HCT116 (cell line): ENCODE data around the gene TEX261. TPM values are rescaled to one million over a fixed set of nuclear protein-coding genes. Genes with fewer than 3 reads are reported as not detected.
"Not testable (repeated sequence)": the region's sequence is repeated elsewhere in the genome, so short reads cannot be mapped to it uniquely, and the experiment has no call there.

Experiments
- ATAC-seq: fragments of 200-7000 bp; cut with Tn5 transposase; 2 replicates; pipeline ENCODE4 v1.9.1; 2020; ENCODE audit warnings: mild to moderate bottlenecking, moderate library complexity
- BruUV-seq: library from RNA; stranded (reverse); fragments of 400-500 nt; replicated peaks from 2 replicates; lab custom pipeline; 2021; lab: Mats Ljungman, UMichigan
- CTCF ChIA-PET: fragments of 300-600 bp; sonication (Branson Sonifier 250); formaldehyde crosslinking; loops from one replicate; lab custom pipeline; 2021; ENCODE audit warnings: antibody characterized with exemption; lab: Charles Lee
- POLR2A ChIA-PET: fragments of 300-600, 350-600 bp; sonication (Branson Sonifier 250); formaldehyde crosslinking; loops from one replicate; lab custom pipeline; 2021; ENCODE audit warnings: antibody characterized with exemption; lab: Charles Lee
- RAD21 ChIA-PET, 2 experiments: fragments of 300-600 bp; sonication (Branson Sonifier 250); formaldehyde crosslinking; loops; one replicate each; lab custom pipeline; 2023; ENCODE audit warnings: low total read pairs in 2 of 2; ENCODE audit not compliant: uncharacterized antibody in 2 of 2, unreplicated experiment in 2 of 2, low non-redundant PET in 1 of 2; lab: Charles Lee
- DNase-seq: peaks from one replicate; pipeline ENCODE4 v3.0.0-alpha.2; 2010; ENCODE audit warnings: low read depth, low spot score
- H2AFZ ChIP-seq: fragments of 200-600 bp; shearing (Covaris generic), sonication (generic); 2 replicates; pipeline ENCODE4 v1.6.1; 2017; ENCODE audit warnings: low read depth, mixed run types, mixed read lengths, antibody characterized with exemption, low read length; ENCODE audit not compliant: poor library complexity, severe bottlenecking
- H3K27ac ChIP-seq: 2 replicates; pipeline ENCODE4 v1.5.1; 2012; ENCODE audit warnings: low read depth, low read length
- H3K27me3 ChIP-seq: fragments of 200-600 bp; sonication (generic); 2 replicates; pipeline ENCODE4 v1.6.1; 2016; ENCODE audit warnings: mixed run types, low read length, mixed read lengths; ENCODE audit not compliant: insufficient read depth
- H3K36me3 ChIP-seq, 2 experiments: fragments of 200-500 bp in 1 of 2; fragments of 200-600 bp in 1 of 2; sonication (Bioruptor generic) in 1 of 2; sonication (generic) in 1 of 2; 2 replicates each; pipeline versions ENCODE4 v1.5.1 to v1.6.1; 2014 to 2016; ENCODE audit warnings: low read length in 2 of 2, inconsistent platforms in 1 of 2, mixed read lengths in 1 of 2, mixed run types in 1 of 2; ENCODE audit not compliant: insufficient read depth in 2 of 2, control insufficient read depth in 1 of 2
- H3K4me1 ChIP-seq, 2 experiments: fragments of 200-600 bp in 1 of 2; sonication (generic) in 1 of 2; 2 replicates each; pipeline versions ENCODE4 v1.5.1 to v1.6.1; 2012 to 2017; ENCODE audit warnings: low read length in 2 of 2, inconsistent platforms in 1 of 2, mild to moderate bottlenecking in 1 of 2, mixed read lengths in 1 of 2, mixed run types in 1 of 2, moderate library complexity in 1 of 2; ENCODE audit not compliant: insufficient read depth in 2 of 2, control insufficient read depth in 1 of 2
- H3K4me2 ChIP-seq: fragments of 200-600 bp; sonication (generic); 2 replicates; pipeline ENCODE4 v1.6.1; 2017; ENCODE audit warnings: mixed run types, low read length, mixed read lengths
- H3K4me3 ChIP-seq, 2 experiments: fragments of 200-600 bp in 1 of 2; sonication (generic) in 1 of 2; replicated peaks in 1 of 2; 2 replicates each; pipeline ENCODE4 v1.5.1; 2011 to 2016; ENCODE audit warnings: low read length in 2 of 2, control low read depth in 1 of 2, low read depth in 1 of 2, mild to moderate bottlenecking in 1 of 2, mixed read lengths in 1 of 2, mixed run types in 1 of 2
- H3K79me2 ChIP-seq: fragments of 200-600 bp; sonication (generic); 2 replicates; pipeline ENCODE4 v1.6.1; 2017; ENCODE audit warnings: mild to moderate bottlenecking, mixed run types, low read length, moderate library complexity, mixed read lengths; ENCODE audit not compliant: insufficient read depth
- H3K9ac ChIP-seq: fragments of 200-600 bp; sonication (generic); 2 replicates; pipeline ENCODE4 v1.6.1; 2016; ENCODE audit warnings: low read length, mixed read lengths
- H3K9me2 ChIP-seq: fragments of 200-600 bp; sonication (generic), shearing (Covaris generic); 2 replicates; pipeline ENCODE4 v1.6.1; 2017; ENCODE audit warnings: mixed run types, mild to moderate bottlenecking, moderate library complexity; ENCODE audit not compliant: insufficient read depth
- H3K9me3 ChIP-seq, 2 experiments: fragments of 200-500 bp in 1 of 2; fragments of 200-600 bp in 1 of 2; sonication (Bioruptor generic) in 1 of 2; sonication (generic) in 1 of 2; 2 replicates each; pipeline ENCODE4 v1.6.1; 2014 to 2017; ENCODE audit warnings: low read length in 2 of 2, mixed read lengths in 2 of 2, inconsistent platforms in 1 of 2, low read depth in 1 of 2, mild to moderate bottlenecking in 1 of 2, mixed run types in 1 of 2, moderate library complexity in 1 of 2; ENCODE audit not compliant: control insufficient read depth in 1 of 2, insufficient read depth in 1 of 2
- H4K20me1 ChIP-seq: fragments of 200-600 bp; sonication (generic), shearing (Covaris generic); 2 replicates; pipeline ENCODE4 v1.6.1; 2017; ENCODE audit warnings: mixed run types, mild to moderate bottlenecking, moderate library complexity; ENCODE audit not compliant: insufficient read depth
- CEBPB ChIP-seq: IDR thresholded peaks from 2 replicates; pipeline ENCODE4 v1.6.1; 2012; ENCODE audit warnings: low read depth
- ELF1 ChIP-seq: IDR thresholded peaks from 2 replicates; pipeline ENCODE4 v1.6.1; 2012; ENCODE audit warnings: low read depth, borderline replicate concordance
- EZH2 ChIP-seq: fragments of 200-600 bp; sonication (generic); IDR thresholded peaks from 2 replicates; pipeline ENCODE4 v1.6.1; 2017; ENCODE audit warnings: antibody characterized with exemption, mixed run types
- JUND ChIP-seq: IDR thresholded peaks from 2 replicates; pipeline ENCODE4 v1.6.1; 2012
- RAD21 ChIP-seq: IDR thresholded peaks from 2 replicates; pipeline ENCODE4 v1.6.1; 2012; ENCODE audit warnings: low read depth, mild to moderate bottlenecking
- intact Hi-C: fragments of 100-400 bp; cut with micrococcal nuclease; formaldehyde crosslinking; loops from 2 replicates; pipeline ENCODE4 v1.10.0; 2022
- total RNA-seq: library from RNA; stranded (reverse); gene quantifications from one replicate; pipeline ENCODE4 v1.2.1, GENCODE V29; 2021; ENCODE audit not compliant: unreplicated experiment

TEX261 gene
- total RNA-seq, 1 experiment from 2014 or later = 37.9 TPM

- DNase-seq (no peak), ATAC-seq (no peak)
- Histone ChIP-seq H2AFZ (no peak overlapping the region), H3K4me2 (no peak overlapping the region), H3K9me3 (no peaks in the 10 kb centered on the region), H3K9ac (no peak overlapping the region), H3K4me3 (no peak overlapping the region), H3K27me3 (no peaks in the 10 kb centered on the region), H3K36me3 (no peaks in the 10 kb centered on the region), H3K27ac (no peak overlapping the region), H3K4me1 (no peaks in the 10 kb centered on the region), H3K9me2 (no peaks in the 10 kb centered on the region), H4K20me1 (no peaks in the 10 kb centered on the region), H3K79me2 (no peaks in the 10 kb centered on the region)
- RAD21 ChIA-PET = no interaction called here
- POLR2A ChIA-PET = no interaction called here
- no TSS peak for BruUV-seq
- CTCF ChIA-PET = no interaction called here
- intact Hi-C loops = no loop called here
- no peak for TF ChIP-seq JUND
- no peak for TF ChIP-seq EZH2
- TF ChIP-seq CEBPB = no peak
- TF ChIP-seq RAD21 = no peak
- no peak for TF ChIP-seq ELF1
Observed at GRCh38 chr2:71042287-71042686, 47.6 kb upstream of the TEX261 start.

- H3K27me3 ChIP-seq, RAD21 ChIA-PET, H4K20me1 ChIP-seq, H3K9ac ChIP-seq, H2AFZ ChIP-seq, BruUV-seq, ATAC-seq, H3K4me1 ChIP-seq, H3K9me3 ChIP-seq, H3K4me2 ChIP-seq, H3K79me2 ChIP-seq, H3K4me3 ChIP-seq, H3K27ac ChIP-seq, DNase-seq, POLR2A ChIA-PET, CTCF ChIA-PET, H3K36me3 ChIP-seq, H3K9me2 ChIP-seq, intact Hi-C loops: not testable (repeated sequence)
Observed at GRCh38 chr2:71036296-71036695, 41.6 kb upstream of the TEX261 start.
